Activated T-helper 1 cell treated with Interleukin-2 at 50 U/mL for 16 hours (primary cell): ENCODE results near the gene EIF3F.
A peak's percentile ranks its signal among the peaks of the same experiment; 100 is the strongest.

ENCODE experiments used
- DNase-seq: peaks from one replicate; pipeline ENCODE4 v3.0.0-alpha.2; 2020; ENCODE audit warnings: low read depth

The EIF3F gene

DNA sequence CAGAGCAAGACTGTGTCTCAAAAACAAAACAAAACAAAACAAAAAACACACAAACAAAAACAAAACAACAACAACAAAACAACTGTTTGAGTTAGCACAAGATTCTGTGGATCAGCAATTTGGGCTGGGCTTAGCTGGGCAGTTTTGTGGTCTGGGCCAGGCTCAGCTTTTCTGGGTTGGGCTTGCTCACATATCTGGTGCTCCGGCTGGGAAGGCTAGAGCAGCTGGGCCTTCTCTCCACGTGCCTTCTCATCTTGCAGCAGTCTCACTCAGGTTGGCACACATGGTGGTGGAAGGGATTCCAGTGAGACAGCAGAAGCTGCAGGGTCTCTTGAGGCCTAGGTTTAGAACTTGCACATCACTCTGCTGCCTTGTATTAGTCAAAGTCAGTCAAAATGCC lies 35.7 kb downstream of the EIF3F start:
- no peak for DNase-seq

DNA sequence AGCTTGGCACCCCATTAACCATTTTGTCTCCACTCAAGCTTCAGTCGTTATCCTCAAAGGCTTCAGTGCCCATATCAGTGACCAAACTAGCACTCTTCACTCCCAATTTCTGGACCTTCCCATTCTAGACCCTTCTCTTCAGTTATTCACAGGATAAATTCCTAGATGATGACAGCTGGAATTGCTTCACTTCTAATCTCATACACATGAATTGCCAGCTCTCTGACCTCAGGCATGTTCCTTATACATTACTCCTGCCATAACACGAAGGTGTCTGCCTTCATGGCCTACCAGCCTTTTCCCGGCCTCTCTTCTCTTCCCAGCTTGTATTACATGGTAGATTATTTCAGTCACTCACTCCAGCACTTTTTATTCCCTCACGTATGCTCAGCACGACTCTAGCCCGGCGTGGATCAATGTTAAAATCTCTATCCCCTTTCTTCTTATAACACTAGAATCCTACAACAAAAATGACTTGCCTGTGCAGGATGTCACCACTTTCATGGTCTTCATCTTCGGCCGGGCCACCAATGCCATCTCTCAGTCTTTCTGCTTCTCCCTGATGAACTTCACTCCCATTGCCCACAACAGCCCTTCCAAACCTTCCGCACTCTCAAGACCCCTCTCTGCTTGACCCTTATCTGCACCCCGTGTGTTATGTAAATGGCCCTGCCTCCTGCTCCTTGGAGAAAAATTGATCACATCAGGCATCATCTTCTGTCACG lies 36.9 kb downstream of the EIF3F start:
- no peak for DNase-seq

- DNase-seq, result no peak
These were observed 38.0 kb downstream of the EIF3F start for GRCh38 chr11:8025123-8025522.

- no peak for DNase-seq
These were observed 38.7 kb downstream of the EIF3F start for GRCh38 chr11:8025816-8026215.

- DNase-seq, result no peak
These were observed 39.8 kb downstream of the EIF3F start for GRCh38 chr11:8026982-8027381.

GRCh38 chr11:8028766-8029165 lies 41.6 kb downstream of the EIF3F start:
- DNase-seq, result no peak

DNA sequence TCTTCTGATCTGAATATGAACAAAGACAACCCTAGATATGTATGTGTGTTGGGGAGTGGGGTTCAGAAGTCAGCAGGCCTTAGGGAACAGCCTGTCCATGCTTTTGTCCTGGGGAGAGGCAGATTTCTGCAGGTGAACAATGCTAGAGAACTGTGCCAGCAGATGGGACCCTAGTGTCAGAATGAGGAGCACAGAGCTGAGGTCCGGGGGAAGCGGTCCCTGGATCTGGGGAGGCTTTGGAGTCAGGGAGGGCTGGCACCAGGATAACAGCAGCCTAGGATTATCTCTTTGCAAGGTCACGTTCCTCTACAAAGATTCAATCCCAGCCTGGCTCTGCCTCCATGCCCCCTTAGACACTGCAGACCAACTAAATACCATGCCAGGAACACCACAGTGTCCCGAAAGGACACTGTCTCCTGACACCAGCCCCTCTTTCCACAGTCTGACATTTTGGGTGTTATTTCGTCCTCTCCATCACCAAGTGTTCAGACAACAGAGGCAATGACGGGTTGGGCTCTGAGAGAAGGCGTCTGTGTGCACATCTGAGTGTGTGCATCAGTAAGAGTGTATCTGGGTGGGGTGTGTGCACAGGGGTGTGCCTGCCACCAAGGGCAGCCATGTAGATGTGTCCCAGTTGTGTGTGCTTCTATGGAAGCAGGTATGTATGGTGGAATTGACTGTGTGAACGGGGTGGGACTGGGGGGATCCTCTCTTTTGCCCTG lies 43.5 kb downstream of the EIF3F start:
- no peak for DNase-seq

- DNase-seq, result no peak
These were observed 44.3 kb downstream of the EIF3F start for GRCh38 chr11:8031248-8032115.

DNA sequence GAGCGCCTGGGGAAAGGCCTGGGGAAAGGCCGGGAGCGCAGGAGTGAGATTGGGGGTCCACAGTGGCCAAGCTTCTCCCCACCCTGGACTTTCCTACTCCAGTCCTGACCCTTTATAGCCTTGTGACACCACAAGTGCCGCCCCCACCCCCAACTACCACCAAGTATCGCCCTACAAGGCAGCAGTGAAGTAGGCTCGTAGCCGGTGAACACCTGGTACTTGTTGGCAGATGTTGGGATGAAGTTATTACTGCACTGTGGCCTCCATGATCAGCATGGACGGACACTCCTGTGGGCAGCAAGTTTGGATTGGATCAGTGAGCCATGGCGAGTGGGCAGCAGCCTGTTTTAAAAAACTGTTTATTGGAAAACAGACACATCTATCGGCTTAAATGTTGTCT lies 45.0 kb downstream of the EIF3F start:
- no peak for DNase-seq

DNA sequence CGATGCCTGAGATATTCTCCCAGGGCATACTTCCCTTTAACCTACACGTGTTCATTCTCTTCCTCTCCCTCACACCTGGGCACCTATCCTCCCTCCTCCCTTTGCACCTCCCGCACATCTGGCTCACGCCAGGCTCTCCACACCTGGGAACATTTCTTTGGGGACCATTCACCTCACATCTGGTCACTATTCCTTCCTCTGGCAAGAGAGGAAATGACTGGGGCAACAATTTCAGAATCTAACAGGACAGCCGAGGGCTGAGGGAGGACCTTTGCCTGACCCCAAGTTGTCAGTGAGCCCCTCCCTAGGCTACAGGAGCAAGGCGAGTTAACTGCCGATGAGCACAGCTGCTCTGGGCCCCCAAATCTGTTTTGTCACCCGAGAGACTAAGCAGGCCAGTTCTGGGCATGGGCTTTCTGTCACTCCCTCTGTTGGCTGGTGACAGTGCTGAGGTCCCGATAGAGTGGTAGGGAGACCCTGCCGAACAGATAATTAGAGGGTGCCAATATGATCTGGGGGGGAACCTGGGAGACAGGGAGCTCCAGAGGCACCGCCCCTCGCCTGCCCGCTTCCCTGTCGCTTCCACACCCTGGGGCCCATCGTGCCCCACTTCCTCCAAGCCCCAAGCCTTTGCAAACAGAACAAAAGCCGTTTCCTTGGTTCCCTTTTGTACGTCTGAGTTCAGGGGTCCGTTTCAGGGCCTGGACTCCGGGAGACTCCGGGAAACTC lies 45.6 kb downstream of the EIF3F start:
- DNase-seq, result no peak

DNA sequence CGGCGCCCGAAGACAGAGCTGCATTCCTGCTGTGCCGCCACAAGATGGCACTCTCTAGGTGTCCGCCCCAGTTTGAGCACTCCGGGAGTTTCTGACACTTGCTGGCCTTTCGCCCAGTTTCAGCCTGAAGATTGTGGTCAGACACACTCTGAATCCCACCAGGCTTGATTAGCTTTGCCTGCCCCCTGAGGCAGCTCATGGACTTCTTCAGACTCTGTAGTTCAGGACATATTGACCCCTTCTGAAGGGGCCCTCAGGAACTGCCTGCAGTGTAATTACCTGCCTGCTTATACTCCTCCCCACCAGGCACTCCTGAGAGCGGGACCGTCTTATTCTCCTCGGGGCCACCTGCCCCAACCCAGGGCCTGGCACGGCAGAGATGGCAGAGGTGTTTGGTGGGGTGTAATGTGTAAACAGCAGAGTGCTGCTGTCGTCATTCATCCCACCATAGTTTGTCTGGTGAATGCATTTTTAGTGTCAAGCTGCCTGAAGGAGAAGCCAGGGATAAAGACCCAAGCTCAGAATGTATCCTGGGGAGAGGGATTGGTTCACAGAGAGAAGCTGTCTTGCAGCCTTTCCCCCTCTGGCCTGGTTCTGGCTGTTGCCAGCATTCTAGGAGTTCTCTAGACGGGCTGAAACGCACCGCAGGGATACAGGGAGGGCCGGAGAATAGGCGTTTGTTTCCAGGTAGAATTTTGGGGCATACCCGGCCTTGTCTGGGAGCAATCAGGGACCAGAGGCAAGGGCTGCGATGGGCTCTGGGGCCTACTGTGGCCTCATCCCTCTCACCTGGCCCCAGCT lies 46.4 kb downstream of the EIF3F start:
- DNase-seq, result peak; percentile 21

- DNase-seq, result no peak
These were observed 47.0 kb downstream of the EIF3F start for GRCh38 chr11:8034106-8034585.

DNA sequence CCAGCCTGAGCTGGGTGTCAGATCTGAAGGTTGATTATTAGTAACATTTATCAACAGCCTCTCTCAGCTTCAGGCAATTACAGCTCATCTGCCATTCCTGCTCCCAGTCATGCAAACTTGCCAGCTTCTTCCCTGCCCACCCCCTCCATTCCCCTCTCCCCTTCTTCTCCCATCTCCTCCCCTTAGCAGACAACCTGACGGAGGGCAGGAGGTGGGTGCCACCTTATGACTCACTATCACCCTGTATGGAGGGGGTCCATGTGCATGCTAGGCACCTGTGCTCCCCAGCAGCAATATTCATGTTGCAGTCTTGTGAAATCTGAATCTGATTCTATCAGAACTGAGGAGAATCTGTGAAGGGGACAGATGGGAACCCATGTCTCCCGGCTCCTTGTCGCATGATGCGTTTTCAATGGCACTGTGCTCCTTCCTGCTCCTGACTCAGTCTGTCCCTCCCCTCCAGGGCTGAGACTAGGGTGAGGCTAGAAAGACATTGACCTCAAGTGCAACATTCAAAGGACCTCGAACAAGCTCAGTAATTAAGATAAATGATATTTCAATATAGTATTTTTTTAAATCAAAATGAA lies 47.6 kb downstream of the EIF3F start:
- no peak for DNase-seq

DNA sequence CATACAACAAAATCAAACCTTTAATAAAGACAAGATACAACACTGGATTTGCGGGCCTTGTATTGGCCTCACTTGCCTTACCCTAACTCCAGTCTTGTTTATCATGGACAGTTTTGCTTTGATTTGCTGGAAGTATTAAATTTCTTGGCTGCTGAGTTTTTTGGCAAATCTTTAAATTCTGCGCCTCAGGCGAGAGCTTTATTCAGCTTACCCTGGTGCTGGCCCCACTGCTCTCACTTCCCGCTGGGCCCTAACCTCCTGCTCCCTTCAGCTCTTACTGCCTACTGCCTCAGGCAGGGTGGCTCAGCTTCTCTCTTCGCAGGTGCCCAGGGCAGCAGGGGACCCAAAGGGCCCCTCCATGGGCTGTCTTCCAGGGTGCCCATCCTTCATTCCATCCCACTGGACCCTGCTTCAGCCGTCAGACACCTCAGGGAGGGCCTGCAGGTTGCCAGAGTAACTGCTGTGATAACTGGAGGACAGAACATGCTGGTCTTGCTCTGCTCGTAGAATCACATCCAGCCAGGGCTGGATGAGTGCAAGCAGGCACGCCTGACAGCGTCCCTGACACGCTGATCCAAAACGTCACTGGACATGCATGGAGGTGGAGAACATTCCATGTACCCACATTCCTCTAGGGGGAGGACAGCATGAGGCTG lies 48.2 kb downstream of the EIF3F start:
- no peak for DNase-seq

GRCh38 chr11:8036002-8036802 lies 49.1 kb downstream of the EIF3F start:
- DNase-seq, result no peak

DNA sequence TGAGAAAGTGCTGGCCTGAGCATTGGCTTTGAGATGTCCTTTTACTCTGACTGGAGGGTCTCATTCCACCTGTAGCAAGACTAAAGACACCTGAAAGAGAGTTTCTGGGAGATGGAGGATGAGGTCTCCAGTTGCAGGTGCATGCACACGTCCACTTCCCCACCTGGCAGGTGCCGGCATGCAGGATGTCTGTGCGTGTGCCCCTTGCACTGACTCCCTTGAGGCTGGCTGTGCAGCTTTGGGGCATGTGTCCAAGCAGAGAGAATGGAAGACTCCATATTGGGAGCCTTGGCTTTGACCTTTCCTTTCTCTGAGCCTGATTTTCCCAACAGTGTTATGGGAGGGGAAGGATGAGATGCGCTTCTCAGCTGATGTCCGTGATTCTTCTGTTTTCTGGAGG lies 49.8 kb downstream of the EIF3F start:
- DNase-seq, result no peak

DNA sequence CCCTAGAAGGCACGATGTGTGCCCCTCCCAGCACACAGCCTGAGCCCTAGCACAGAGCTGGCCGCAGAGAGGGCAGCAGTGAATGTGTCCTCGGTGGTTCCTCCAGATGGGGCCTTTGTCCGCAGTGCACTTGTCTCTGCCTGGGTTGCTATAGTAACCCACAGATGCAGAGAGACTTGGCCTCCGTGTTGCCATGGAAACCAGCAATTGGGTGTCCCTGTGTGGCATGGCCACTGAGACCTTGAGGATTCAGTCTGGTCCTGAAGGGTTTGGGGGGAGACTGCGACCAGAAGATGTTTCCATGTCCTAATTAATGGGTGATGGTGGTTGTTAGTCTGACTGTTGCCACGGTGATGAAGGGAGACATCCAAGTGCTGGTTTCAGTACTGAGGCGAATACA lies 51.3 kb downstream of the EIF3F start:
- DNase-seq, result no peak

DNA sequence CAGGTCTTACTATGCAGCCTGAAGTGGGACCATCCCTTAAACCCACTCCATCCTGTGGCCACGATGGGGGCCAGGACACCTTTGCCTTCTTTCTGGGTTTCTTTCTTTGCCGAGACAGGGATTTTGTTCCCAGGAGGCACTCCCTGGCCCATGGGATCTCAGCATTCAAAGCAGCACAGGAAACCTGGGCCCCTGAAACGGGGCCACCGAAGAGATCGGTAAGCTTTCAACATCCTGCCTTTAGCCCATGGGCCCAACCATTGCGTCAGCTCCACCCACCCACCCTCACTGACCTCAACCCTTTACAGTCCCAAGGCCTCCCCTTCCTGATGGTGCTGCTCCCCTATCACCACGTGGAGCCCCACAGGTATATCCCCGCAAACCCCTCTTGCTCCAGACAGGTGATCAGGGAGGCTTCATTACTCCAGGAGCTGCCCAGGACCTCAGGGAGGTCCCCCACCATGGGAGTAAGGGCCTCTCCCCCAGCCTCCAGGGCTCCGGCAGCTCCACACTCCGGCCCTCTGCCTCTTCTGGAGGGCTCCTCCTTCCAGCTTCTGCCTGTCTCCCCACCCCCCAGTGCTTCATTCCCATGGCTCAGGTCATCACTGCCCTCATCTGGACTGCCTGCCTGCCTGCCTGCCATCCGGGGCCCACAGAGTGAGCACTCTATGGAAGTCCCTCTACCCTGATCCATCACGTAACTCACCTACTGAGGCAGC lies 51.8 kb downstream of the EIF3F start:
- DNase-seq, result no peak
